Measurements from ENCODE around the gene RIPK1.
"Not testable (repeated sequence)": the region's sequence is repeated elsewhere in the genome, so short reads cannot be mapped to it uniquely, and the experiment has no call there.

RIPK1 gene

GRCh38 chr6:3046295-3046694 lies 22.0 kb upstream of the RIPK1 start:
- FAIRE-seq = no peak

DNA sequence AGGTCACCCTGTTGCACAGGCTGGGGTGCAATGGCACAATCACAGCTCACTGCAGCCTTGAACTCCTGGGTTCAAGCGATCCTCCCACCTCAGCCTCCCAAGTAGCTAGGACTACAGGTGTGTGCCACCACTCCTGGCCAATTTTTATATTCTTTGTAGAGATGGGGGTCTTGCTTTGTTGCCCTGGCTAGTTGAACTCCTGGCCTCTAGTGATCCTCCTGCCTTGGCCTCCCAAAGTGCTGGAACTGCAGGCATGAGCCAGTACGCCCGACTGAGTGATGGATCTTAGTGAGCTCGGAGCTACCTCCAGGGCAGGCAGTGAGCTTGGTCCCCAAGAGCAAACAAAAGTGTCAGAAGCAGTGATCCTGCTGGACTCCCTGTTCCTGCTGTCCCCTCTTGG lies 20.3 kb upstream of the RIPK1 start:
- not testable (repeated sequence) for FAIRE-seq

DNA sequence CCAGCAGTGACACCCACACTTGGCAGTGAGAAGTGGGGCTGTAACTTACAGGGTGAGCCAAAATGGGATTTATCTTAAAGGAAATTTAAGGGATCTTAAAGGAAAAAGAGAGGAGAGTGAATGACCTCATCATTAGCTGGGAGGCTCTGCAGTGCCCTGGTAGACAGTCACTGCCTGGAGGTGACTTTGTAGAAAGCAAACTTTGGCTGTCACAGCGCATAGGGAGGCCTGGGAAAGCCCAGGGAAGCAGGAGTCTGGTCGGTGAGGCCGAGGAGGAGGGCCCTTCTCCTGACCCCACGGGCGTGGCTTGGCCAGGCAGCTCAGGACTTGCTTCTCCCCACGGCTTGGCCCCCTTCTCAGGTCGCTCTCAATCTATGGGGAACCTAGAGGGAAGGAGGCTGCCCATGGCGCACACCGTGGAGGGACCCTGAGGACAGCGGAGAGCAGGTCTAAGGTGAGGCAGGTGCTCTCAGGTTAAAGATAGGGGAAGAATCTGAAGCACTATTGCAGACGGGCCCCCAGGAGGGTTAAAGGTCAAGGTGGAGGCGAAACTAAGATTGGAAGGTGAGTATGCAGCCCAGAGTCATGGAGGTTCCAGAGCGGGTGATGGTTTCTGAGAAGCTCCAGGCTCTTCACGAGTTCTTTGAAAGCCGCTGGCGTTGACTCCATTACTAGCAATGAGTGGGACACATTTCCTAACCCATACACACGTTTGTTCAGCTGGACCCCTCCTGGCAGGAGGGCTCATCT lies 15.6 kb upstream of the RIPK1 start:
- no peak for FAIRE-seq

- FAIRE-seq = no peak
Measured at GRCh38 chr6:3053231-3053508, 15.1 kb upstream of the RIPK1 start.

GRCh38 chr6:3054229-3055157 lies 13.8 kb upstream of the RIPK1 start:
- not testable (repeated sequence) for FAIRE-seq

- not testable (repeated sequence) for FAIRE-seq
Measured at GRCh38 chr6:3055158-3055499, 13.2 kb upstream of the RIPK1 start.

GRCh38 chr6:3057063-3057770 lies 11.1 kb upstream of the RIPK1 start:
- no peak for FAIRE-seq

DNA sequence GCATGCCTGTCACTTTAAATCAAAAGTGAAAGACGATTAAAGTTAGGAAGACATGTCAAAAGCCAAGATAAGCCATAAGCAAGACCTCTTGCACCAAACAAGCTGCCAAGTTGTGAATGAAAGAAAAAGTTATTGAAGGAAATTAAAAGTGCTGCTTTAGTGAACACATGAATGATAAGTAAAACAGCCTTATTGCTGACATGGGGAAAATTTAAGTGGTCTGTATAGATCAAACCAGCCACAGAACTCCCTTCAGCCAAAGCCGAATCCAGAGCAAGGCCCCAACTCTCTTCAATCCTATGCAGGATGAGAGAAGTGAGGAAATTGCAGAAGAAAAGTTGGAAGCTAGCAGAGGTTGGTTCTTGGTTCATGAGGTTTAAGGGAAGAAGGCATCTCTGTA lies 9.3 kb upstream of the RIPK1 start:
- FAIRE-seq = no peak

DNA sequence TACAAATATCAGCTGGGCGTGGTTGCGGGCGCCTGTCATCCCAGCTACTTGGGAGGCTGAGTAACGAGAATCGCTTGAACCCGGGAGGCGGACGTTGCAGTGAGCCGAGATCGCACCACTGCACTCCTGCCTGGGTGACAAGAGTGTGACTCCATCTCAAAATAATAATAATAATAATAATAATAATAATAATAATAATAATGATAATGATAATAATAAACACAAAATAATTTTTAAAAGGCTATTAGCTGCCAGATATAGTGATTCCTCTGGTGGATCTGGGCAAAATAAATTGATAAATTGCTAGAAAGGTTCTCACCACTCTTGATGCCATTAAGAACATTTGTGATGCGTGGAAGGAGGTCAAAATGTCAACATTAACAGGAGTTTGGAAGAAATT lies 8.2 kb upstream of the RIPK1 start:
- FAIRE-seq = not testable (repeated sequence)

- no peak for FAIRE-seq
Measured at GRCh38 chr6:3061501-3061941, 6.8 kb upstream of the RIPK1 start.

GRCh38 chr6:3063340-3063732 lies 5.0 kb upstream of the RIPK1 start:
- FAIRE-seq = not testable (repeated sequence)

- no peak for FAIRE-seq
Measured at GRCh38 chr6:3063733-3064700, 4.3 kb upstream of the RIPK1 start.

DNA sequence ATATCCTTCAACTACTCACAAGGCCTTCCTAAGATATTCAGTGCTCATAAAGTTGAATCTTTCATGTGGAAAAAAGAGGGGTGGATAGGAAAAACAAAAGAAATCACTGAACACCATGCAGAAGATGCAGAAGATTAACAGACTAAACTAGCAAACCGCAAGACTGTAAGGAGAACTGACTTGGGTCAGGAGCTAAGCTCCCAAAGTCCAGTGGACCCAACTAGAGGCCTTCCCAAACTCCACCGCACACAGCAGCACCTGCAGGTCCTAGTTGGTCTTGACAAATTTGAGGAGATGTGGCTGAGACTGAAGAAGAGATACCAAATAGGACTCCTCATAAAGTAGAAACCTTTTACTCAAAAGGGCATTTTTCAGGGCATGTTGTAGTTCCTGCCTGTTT lies 3.3 kb downstream of the RIPK1 start:
- FAIRE-seq = no peak

DNA sequence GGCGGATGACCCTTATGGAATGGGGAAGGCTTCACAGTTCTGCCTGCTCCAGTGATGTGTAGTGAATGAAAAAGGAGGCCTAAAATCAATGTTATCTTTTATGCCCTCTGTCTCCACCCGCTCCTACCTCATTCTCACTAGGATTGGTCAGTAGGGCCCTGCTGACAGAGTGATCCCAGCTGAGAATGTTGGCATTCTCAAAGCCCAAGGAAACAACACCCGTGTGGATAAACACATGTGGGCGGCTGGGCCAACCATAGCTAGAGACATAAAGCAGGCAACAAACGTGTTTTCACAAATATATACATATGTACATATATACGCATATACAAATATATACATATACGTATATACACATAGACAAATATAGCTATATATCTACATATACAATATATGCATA lies 4.5 kb downstream of the RIPK1 start:
- FAIRE-seq = no peak

DNA sequence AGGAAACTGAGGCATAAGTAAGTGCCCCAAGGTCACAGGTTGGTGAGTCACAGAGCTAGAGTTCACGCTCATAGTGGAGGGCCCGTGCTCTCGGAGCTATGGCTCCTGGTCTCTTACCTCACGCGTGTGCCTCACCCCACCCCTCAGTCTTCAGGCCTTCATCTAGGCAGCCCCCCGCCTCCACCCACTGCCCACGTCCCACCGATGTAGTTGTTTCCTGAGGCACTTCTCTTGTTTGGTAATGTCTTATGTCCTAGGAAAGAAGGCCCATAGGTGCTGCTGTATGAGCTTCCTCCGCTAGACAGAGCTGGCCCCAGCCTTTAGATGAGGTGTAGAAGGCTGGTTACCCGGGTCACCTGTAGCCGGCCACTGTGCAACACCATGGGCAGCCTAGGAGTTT lies 5.1 kb downstream of the RIPK1 start:
- FAIRE-seq = no peak

GRCh38 chr6:3075772-3076113 lies 7.4 kb downstream of the RIPK1 start:
- no peak for FAIRE-seq

DNA sequence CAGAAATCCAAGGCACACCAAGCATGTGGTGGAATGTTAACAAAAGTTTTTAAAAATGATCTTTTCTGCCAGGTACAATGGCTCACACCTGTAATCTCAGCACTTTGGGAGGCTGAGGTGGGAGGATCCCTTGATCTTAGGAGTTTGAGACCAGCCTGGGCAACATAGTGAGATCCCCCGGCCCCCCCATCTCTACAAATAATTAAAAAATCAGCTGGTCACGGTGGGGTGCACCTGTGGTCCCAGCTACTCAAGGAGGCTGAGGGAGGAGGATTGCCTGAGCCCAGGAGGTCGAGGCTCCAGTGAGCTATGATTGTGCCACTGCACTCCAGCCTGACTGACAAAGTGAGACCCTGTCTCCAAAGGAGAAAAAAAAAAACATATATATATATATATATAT lies 8.0 kb downstream of the RIPK1 start:
- FAIRE-seq = no peak

GRCh38 chr6:3077430-3077829 lies 9.1 kb downstream of the RIPK1 start:
- no peak for FAIRE-seq

DNA sequence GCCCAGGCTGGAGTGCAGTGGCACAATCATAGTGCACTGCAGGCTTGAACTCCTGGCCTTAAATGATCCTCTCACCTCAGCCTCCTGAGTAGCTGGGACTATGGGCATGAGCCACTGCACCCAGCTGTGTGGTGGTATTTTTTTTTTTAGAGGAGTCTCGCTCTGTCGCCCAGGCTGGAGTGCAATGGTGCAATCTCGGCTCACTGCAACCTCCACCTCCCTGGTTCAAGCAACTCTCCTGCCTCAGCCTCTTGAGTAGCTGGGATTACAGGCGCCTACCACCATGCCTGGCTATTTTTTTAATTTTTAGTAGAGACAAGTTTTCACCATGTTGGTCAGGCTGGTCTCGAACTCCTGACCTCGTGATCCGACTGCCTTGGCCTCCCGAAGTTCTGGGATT lies 10.7 kb downstream of the RIPK1 start:
- FAIRE-seq = not testable (repeated sequence)

- FAIRE-seq = no peak
Measured at GRCh38 chr6:3079682-3080081, 11.4 kb downstream of the RIPK1 start.

GRCh38 chr6:3081960-3082359 lies 13.7 kb downstream of the RIPK1 start:
- FAIRE-seq = no peak

DNA sequence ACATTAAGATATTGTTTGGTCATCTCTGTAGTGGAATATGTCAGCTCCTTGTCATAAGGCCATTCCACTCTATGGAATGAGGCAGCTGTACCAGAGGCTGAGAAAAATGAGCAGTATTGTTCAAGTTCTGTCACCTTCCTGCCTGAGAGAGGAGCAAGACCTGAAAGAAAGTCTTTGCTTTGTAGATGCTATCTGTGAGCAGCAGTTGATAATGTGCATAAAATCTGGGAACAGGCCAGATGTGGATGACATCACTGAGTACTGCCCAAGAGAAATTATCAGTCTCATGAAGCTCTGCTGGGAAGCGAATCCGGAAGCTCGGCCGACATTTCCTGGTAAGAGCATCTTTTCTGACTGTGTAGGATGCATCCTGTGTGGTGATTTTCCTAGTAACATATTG lies 16.8 kb downstream of the RIPK1 start:
- FAIRE-seq = no peak

All from TTC549 (cell line).